Neural crest cell (in vitro differentiated cells): ENCODE measurements around the gene KNCN. TPM values are rescaled to one million over a fixed set of nuclear protein-coding genes. Genes with fewer than 3 reads are reported as not detected.

ENCODE experiments used
- DNase-seq: peaks from one replicate; pipeline ENCODE4 v3.0.0; 2021; ENCODE audit warnings: low read depth, mixed read lengths, low spot score
- H3K27ac Mint-ChIP-seq: one replicate; pipeline ENCODE4 v1.8.0; 2021; ENCODE audit warnings: mild to moderate bottlenecking, mixed read lengths; ENCODE audit not compliant: unreplicated experiment
- H3K27me3 Mint-ChIP-seq: 2 replicates; pipeline ENCODE4 v1.8.0; 2021; ENCODE audit warnings: low read depth, mild to moderate bottlenecking, mixed read lengths
- H3K36me3 Mint-ChIP-seq: 2 replicates; pipeline ENCODE4 v1.8.0; 2021; ENCODE audit warnings: low read depth, mild to moderate bottlenecking, mixed read lengths
- H3K4me1 Mint-ChIP-seq: 2 replicates; pipeline ENCODE4 v1.8.0; 2021; ENCODE audit warnings: mixed read lengths
- H3K4me3 Mint-ChIP-seq: one replicate; pipeline ENCODE4 v1.8.0; 2021; ENCODE audit warnings: mild to moderate bottlenecking, mixed read lengths
- H3K9me3 Mint-ChIP-seq: 2 replicates; pipeline ENCODE4 v1.8.0; 2021; ENCODE audit warnings: mixed read lengths
- CTCF ChIP-seq: fragments of 200-600 bp; sonication (generic); conservative IDR thresholded peaks from 2 replicates; pipeline ENCODE4 v1.5.0; 2021; ENCODE audit warnings: antibody characterized with exemption, mild to moderate bottlenecking
- total RNA-seq: library from RNA; stranded (reverse); gene quantifications from 2 replicates; pipeline ENCODE4 v1.2.1, GENCODE V29; 2021

KNCN gene
- total RNA-seq, 1 donor from 2014 or later = not detected

- Mint-ChIP-seq H3K4me1 (peaks cover 14% of the 10 kb centered on the region), H3K27ac (no peak overlapping the region), H3K27me3 (peaks cover 80% of the 10 kb centered on the region)
Observed at GRCh38 chr1:46543761-46544560, 7.5 kb downstream of the KNCN start.

GRCh38 chr1:46543382-46543760 lies 8.1 kb downstream of the KNCN start:
- Mint-ChIP-seq H3K4me3 (no peak overlapping the region), H3K27me3 (peaks cover 84% of the 10 kb centered on the region), H3K4me1 (peaks cover 14% of the 10 kb centered on the region), H3K36me3 (peaks cover 2% of the 10 kb centered on the region), H3K27ac (no peak overlapping the region), H3K9me3 (no peaks in the 10 kb centered on the region)
- TF ChIP-seq CTCF = no peak
- DNase-seq = no peak

More at GRCh38 chr1:46543761-46544560, 7.5 kb downstream of the KNCN start:
- no peak for DNase-seq
- peak overlapping the region; percentile 27 for H3K4me3 Mint-ChIP-seq
- no peaks in the 10 kb centered on the region for H3K9me3 Mint-ChIP-seq
- no peak for TF ChIP-seq CTCF
- H3K36me3 Mint-ChIP-seq = peaks cover 2% of the 10 kb centered on the region

- peaks cover 80% of the 10 kb centered on the region for H3K27me3 Mint-ChIP-seq
- H3K9me3 Mint-ChIP-seq = peaks cover 8% of the 10 kb centered on the region
- no peak overlapping the region for H3K27ac Mint-ChIP-seq
- H3K36me3 Mint-ChIP-seq = peaks cover 2% of the 10 kb centered on the region
- peaks cover 9% of the 10 kb centered on the region for H3K4me1 Mint-ChIP-seq
- no peak for DNase-seq
- TF ChIP-seq CTCF = no peak
- H3K4me3 Mint-ChIP-seq = no peak overlapping the region
Observed at GRCh38 chr1:46539972-46540371, 11.5 kb downstream of the KNCN start.

- DNase-seq = no peak
- TF ChIP-seq CTCF = no peak
- no peak overlapping the region for H3K27ac Mint-ChIP-seq
- peaks cover 4% of the 10 kb centered on the region for H3K4me1 Mint-ChIP-seq
- no peak overlapping the region for H3K4me3 Mint-ChIP-seq
- peaks cover 8% of the 10 kb centered on the region for H3K9me3 Mint-ChIP-seq
- H3K36me3 Mint-ChIP-seq = peaks cover 2% of the 10 kb centered on the region
- H3K27me3 Mint-ChIP-seq = peaks cover 78% of the 10 kb centered on the region
Observed at GRCh38 chr1:46538147-46538546, 13.3 kb downstream of the KNCN start.

GRCh38 chr1:46537651-46538050 lies 13.8 kb downstream of the KNCN start:
- H3K4me3 Mint-ChIP-seq = no peak overlapping the region
- no peak for DNase-seq
- peaks cover 8% of the 10 kb centered on the region for H3K9me3 Mint-ChIP-seq
- peaks cover 4% of the 10 kb centered on the region for H3K4me1 Mint-ChIP-seq
- TF ChIP-seq CTCF = no peak
- H3K27me3 Mint-ChIP-seq = peaks cover 74% of the 10 kb centered on the region
- H3K36me3 Mint-ChIP-seq = peaks cover 1% of the 10 kb centered on the region
- no peak overlapping the region for H3K27ac Mint-ChIP-seq
